ENCODE measurements around the gene FDXR.
"Not testable (repeated sequence)": the region's sequence is repeated elsewhere in the genome, so short reads cannot be mapped to it uniquely, and the experiment has no call there.

The FDXR gene

GRCh38 chr17:74870512-74870911 lies 2.3 kb downstream of the FDXR start:
- peak; percentile 70 for DNase-seq

GRCh38 chr17:74870028-74870427 lies 2.8 kb downstream of the FDXR start:
- DNase-seq: not testable (repeated sequence)

GRCh38 chr17:74868908-74869255 lies 3.9 kb downstream of the FDXR start:
- DNase-seq: no peak

- DNase-seq: no peak
Measured at GRCh38 chr17:74868251-74868907, 4.4 kb downstream of the FDXR start.

- no peak for DNase-seq
Measured at GRCh38 chr17:74866198-74866835, 6.5 kb downstream of the FDXR start.

GRCh38 chr17:74865504-74866197 lies 7.1 kb downstream of the FDXR start:
- DNase-seq: no peak

GRCh38 chr17:74864866-74865395 lies 7.9 kb downstream of the FDXR start:
- DNase-seq: peak; percentile 44

- no peak for DNase-seq
Measured at GRCh38 chr17:74864297-74864865, 8.4 kb downstream of the FDXR start.

GRCh38 chr17:74863420-74864296 lies 9.1 kb downstream of the FDXR start:
- DNase-seq: peak; percentile 23

- no peak for DNase-seq
Measured at GRCh38 chr17:74862919-74863318, 9.9 kb downstream of the FDXR start.

GRCh38 chr17:74862108-74862901 lies 10.5 kb downstream of the FDXR start:
- no peak for DNase-seq

- no peak for DNase-seq
Measured at GRCh38 chr17:74861662-74862107, 11.1 kb downstream of the FDXR start.

- no peak for DNase-seq
Measured at GRCh38 chr17:74860872-74861661, 11.7 kb downstream of the FDXR start.

GRCh38 chr17:74860229-74860871 lies 12.4 kb downstream of the FDXR start:
- no peak for DNase-seq

- no peak for DNase-seq
Measured at GRCh38 chr17:74859459-74860228, 13.2 kb downstream of the FDXR start, which contains the start of gene GRIN2C. Gene GRIN2C, minus strand, starts transcription at chr17:74859885. Its CDS starts 4,793 bp downstream, at chr17:74855092.

- no peak for DNase-seq
Measured at GRCh38 chr17:74858672-74859458, 13.9 kb downstream of the FDXR start.

- no peak for DNase-seq
Measured at GRCh38 chr17:74857191-74857590, 15.6 kb downstream of the FDXR start.

- no peak for DNase-seq
Measured at GRCh38 chr17:74856112-74856511, 16.7 kb downstream of the FDXR start.

All from HCEC 1CT (cell line).